Prostate gland (tissue), 2 donors: ENCODE measurements around the gene GREB1. TPM values are rescaled to one million over a fixed set of nuclear protein-coding genes. Genes with fewer than 3 reads are reported as not detected.

Experiments used
- DNase-seq: peaks from one replicate; pipeline ENCODE4 v3.0.0-alpha.2; 2019; ENCODE audit warnings: low spot score
- H3K27ac ChIP-seq, 2 donors: fragments of 200-600 bp; sonication (generic); 2 replicates each; pipeline ENCODE4 v1.5.1; 2017 to 2019
- H3K27me3 ChIP-seq: fragments of 200-600 bp; sonication (generic); replicated peaks from 2 replicates; pipeline ENCODE4 v1.5.1; 2019; ENCODE audit not compliant: insufficient read depth
- H3K36me3 ChIP-seq, 2 donors: fragments of 200-600 bp; sonication (generic); 1 replicate in 1 of 2; 2 replicates in 1 of 2; pipeline versions ENCODE4 v1.5.1 to v1.8.1; 2017 to 2019
- H3K4me1 ChIP-seq: fragments of 200-600 bp; sonication (generic); replicated peaks from 2 replicates; pipeline ENCODE4 v1.5.1; 2019
- H3K4me3 ChIP-seq, 2 donors: fragments of 200-600 bp; sonication (generic); 2 replicates each; pipeline ENCODE4 v1.5.1; 2017 to 2019
- H3K9me3 ChIP-seq: fragments of 200-600 bp; sonication (generic); 2 replicates; pipeline ENCODE4 v1.5.1; 2017
- CTCF ChIP-seq, 4 experiments: fragments of 200-600 bp in 2 of 4; fragments of 450-650 bp in 2 of 4; sonication (generic) in 2 of 4; IDR thresholded peaks; 1 replicate in 3 of 4; 2 replicates in 1 of 4; pipeline ENCODE4 v1.5.1; 2016 to 2019; ENCODE audit warnings: antibody characterized with exemption in 4 of 4, mild to moderate bottlenecking in 2 of 4, moderate library complexity in 2 of 4
- POLR2A ChIP-seq: fragments of 450-650 bp; IDR thresholded peaks from one replicate; pipeline ENCODE4 v1.6.1; 2016; ENCODE audit warnings: antibody characterized with exemption, mild to moderate bottlenecking
- POLR2AphosphoS5 ChIP-seq: sonication (generic); formaldehyde crosslinking; IDR thresholded peaks from one replicate; pipeline ENCODE4 v1.6.1; 2017; ENCODE audit warnings: antibody characterized with exemption
- WGBS: methylation state at CpG from one replicate; pipeline ENCODE4 v1.1.5; 2018; 5-methylcytosine and 5-hydroxymethylcytosine counted together
- intact Hi-C: fragments of 100-400 bp; cut with DNase I; formaldehyde crosslinking; loops from one replicate; pipeline ENCODE4 v1.14.2; 2022
- total RNA-seq, 2 donors: library from RNA; depleted of rRNA; stranded (reverse); fragments of >200 nt; gene quantifications; one replicate each; pipeline ENCODE4 v1.1.0, GENCODE V29; 2016

The GREB1 gene
- total RNA-seq, 2 donors from 2014 or later = 224 to 392 TPM

- H3K4me1 ChIP-seq = no peaks in the 10 kb centered on the region
- WGBS = 88% methylated on average over 1 of the region's 1 CpG
- H3K36me3 ChIP-seq = peaks cover 10 to 21% of the 10 kb centered on the region in 2 donors
- no peaks in the 10 kb centered on the region for H3K27me3 ChIP-seq
- no peaks in the 10 kb centered on the region for H3K9me3 ChIP-seq
- H3K27ac ChIP-seq = no peak overlapping the region
- no peak for TF ChIP-seq POLR2A
- no peak for TF ChIP-seq POLR2AphosphoS5
- TF ChIP-seq CTCF (IDR thresholded peaks at IDR 0.05) = no peak
- no peak for DNase-seq
- no peak overlapping the region for H3K4me3 ChIP-seq
- intact Hi-C loops = no loop called here
Observed at GRCh38 chr2:11622611-11623010, 88.8 kb downstream of the GREB1 start.

- peaks cover 0 to 27% of the 10 kb centered on the region in 2 donors for H3K36me3 ChIP-seq
- H3K4me3 ChIP-seq = no peak overlapping the region
- WGBS = 94% methylated on average over 10 of the region's 10 CpGs
- H3K9me3 ChIP-seq = no peaks in the 10 kb centered on the region
- H3K4me1 ChIP-seq = no peaks in the 10 kb centered on the region
- H3K27me3 ChIP-seq = no peaks in the 10 kb centered on the region
- TF ChIP-seq POLR2AphosphoS5 = no peak
- TF ChIP-seq CTCF (IDR thresholded peaks at IDR 0.05) = no peak
- no peak for TF ChIP-seq POLR2A
- intact Hi-C loops = no loop called here
- DNase-seq = no peak
- H3K27ac ChIP-seq = no peak overlapping the region
Observed at GRCh38 chr2:11624893-11625292, 91.0 kb downstream of the GREB1 start.

- intact Hi-C loops = no loop called here
- Histone ChIP-seq H3K4me3 (no peak overlapping the region), H3K27ac (no peak overlapping the region), H3K9me3 (no peaks in the 10 kb centered on the region), H3K27me3 (no peaks in the 10 kb centered on the region), H3K4me1 (no peaks in the 10 kb centered on the region), H3K36me3 (peaks cover 0 to 30% of the 10 kb centered on the region in 2 donors)
- DNase-seq = no peak
- TF ChIP-seq POLR2AphosphoS5 (no peak), CTCF (IDR thresholded peaks at IDR 0.05) (no peak), POLR2A (no peak)
- WGBS = 95% methylated on average over 10 of the region's 10 CpGs
Observed at GRCh38 chr2:11625671-11626070, 91.8 kb downstream of the GREB1 start.

GRCh38 chr2:11628675-11629074 lies 94.8 kb downstream of the GREB1 start:
- no peaks in the 10 kb centered on the region for H3K27me3 ChIP-seq
- no peak overlapping the region for H3K4me3 ChIP-seq
- no peaks in the 10 kb centered on the region for H3K9me3 ChIP-seq
- peaks cover 0 to 32% of the 10 kb centered on the region in 2 donors for H3K36me3 ChIP-seq
- H3K27ac ChIP-seq = no peak overlapping the region
- TF ChIP-seq CTCF (IDR thresholded peaks at IDR 0.05) (no peak), POLR2A (no peak), POLR2AphosphoS5 (no peak)
- WGBS = 92% methylated on average over 9 of the region's 9 CpGs
- intact Hi-C loops = no loop called here
- no peak for DNase-seq
- no peaks in the 10 kb centered on the region for H3K4me1 ChIP-seq

GRCh38 chr2:11629215-11629614 lies 95.4 kb downstream of the GREB1 start:
- DNase-seq = no peak
- Histone ChIP-seq H3K27me3 (no peaks in the 10 kb centered on the region), H3K4me3 (no peak overlapping the region), H3K4me1 (no peaks in the 10 kb centered on the region), H3K9me3 (no peaks in the 10 kb centered on the region), H3K27ac (no peak overlapping the region), H3K36me3 (peaks cover 0 to 32% of the 10 kb centered on the region in 2 donors)
- no peak for TF ChIP-seq POLR2A
- no peak for TF ChIP-seq CTCF (IDR thresholded peaks at IDR 0.05)
- no peak for TF ChIP-seq POLR2AphosphoS5
- intact Hi-C loops = no loop called here
- 91% methylated on average over 11 of the region's 11 CpGs for WGBS
